ENCODE data around the gene DGLUCY.

The DGLUCY gene

DNA sequence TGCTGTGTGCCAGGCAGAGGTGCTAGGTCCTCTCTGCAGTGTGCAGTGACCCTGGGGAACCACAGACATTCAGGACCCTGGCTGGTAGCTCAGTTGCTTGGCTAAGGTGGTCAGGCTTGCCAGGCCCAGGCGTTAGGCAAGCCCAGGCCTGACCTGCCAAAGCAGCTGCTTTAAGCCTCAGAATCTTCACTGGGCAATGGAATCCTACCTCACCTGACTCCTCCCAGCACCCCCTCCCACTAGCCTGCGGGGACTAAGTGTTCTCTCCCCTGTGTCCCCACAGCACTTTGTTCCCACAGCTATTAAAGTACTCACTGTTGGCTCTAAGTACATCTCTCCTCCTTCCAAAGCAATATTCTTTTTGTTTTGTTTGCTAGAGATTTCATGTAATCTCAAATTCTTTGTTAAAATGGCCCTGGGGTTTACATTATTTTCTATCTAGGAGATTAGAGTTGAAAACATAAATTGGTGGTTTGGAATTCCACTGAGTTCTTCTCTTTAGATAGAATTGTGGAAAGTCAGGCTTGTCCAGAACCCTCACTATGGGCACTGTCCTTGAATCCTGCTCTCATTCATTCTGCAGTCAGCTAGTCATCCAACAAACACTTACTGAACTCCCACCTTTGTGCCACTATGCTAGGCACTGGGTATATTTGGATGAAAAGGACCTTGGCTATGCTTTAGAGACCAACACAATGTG, 44.4 kb downstream of the DGLUCY start:
- H2AFZ ChIP-seq (ENCODE audit: low read length) = no peak overlapping the region
- H3K4me3 ChIP-seq (ENCODE audit: low read length, poor library complexity, severe bottlenecking) = no peak overlapping the region
- no peaks in the 10 kb centered on the region for H3K9me3 ChIP-seq (ENCODE audit: insufficient read depth, low read depth, low read length)
- H3K36me3 ChIP-seq (ENCODE audit: insufficient read depth, low read length) = peaks cover 58% of the 10 kb centered on the region; the same call in 1 of the 2 replicates
- H3K9me2 ChIP-seq (replicated peaks; ENCODE audit: low read depth, low read length) = no peaks in the 10 kb centered on the region
- no peaks in the 10 kb centered on the region for H3K27me3 ChIP-seq (ENCODE audit: insufficient read depth, low read length, poor library complexity, severe bottlenecking)
- TF ChIP-seq, protein P1, sequence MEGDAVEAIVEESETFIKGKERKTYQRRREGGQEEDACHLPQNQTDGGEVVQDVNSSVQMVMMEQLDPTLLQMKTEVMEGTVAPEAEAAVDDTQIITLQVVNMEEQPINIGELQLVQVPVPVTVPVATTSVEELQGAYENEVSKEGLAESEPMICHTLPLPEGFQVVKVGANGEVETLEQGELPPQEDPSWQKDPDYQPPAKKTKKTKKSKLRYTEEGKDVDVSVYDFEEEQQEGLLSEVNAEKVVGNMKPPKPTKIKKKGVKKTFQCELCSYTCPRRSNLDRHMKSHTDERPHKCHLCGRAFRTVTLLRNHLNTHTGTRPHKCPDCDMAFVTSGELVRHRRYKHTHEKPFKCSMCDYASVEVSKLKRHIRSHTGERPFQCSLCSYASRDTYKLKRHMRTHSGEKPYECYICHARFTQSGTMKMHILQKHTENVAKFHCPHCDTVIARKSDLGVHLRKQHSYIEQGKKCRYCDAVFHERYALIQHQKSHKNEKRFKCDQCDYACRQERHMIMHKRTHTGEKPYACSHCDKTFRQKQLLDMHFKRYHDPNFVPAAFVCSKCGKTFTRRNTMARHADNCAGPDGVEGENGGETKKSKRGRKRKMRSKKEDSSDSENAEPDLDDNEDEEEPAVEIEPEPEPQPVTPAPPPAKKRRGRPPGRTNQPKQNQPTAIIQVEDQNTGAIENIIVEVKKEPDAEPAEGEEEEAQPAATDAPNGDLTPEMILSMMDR (conservative IDR thresholded peaks at IDR 0.05; ENCODE audit: low read length) = no peak
- no peak for TF ChIP-seq EZH2phosphoT487 (IDR thresholded peaks at IDR 0.05; ENCODE audit: borderline replicate concordance)
- no peak overlapping the region for H3K4me2 ChIP-seq (ENCODE audit: low read depth, low read length, poor library complexity, severe bottlenecking)
- H4K20me1 ChIP-seq (ENCODE audit: insufficient read depth, low read length, poor library complexity, severe bottlenecking) = peaks cover 26% of the 10 kb centered on the region
- no peak overlapping the region for H3K9ac ChIP-seq (ENCODE audit: low read depth, low read length, poor library complexity, severe bottlenecking)
- H3K4me1 ChIP-seq (ENCODE audit: insufficient read depth, low read length, poor library complexity, severe bottlenecking) = peaks cover 18% of the 10 kb centered on the region
- no peaks in the 10 kb centered on the region; the same call in 1 of the 2 replicates for H3K79me2 ChIP-seq (ENCODE audit: insufficient read depth, low read length)
- H3F3A ChIP-seq (ENCODE audit: low read depth) = no peaks in the 10 kb centered on the region

DNA sequence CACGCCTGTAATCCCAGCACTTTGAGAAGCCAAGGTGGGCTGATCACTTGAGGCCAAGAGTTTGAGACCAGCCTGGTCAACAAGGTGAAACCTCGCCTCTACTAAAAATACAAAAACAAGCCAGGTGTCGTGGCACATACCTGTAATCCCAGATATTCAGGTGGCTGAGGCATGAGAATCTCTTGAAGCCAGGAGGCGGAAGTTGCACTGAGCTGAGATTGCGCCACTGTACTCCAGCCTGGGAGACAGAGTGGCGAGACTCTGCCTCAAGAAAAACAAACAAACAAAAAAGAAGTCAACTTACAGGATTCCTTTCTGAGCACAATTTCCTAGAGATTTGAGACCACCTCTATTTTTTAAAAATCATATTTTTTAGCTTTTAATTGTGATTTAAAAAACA, 45.3 kb downstream of the DGLUCY start:
- peaks cover 16% of the 10 kb centered on the region for H3K4me1 ChIP-seq (ENCODE audit: insufficient read depth, low read length, poor library complexity, severe bottlenecking)
- H3K79me2 ChIP-seq (ENCODE audit: insufficient read depth, low read length) = no peaks in the 10 kb centered on the region; the same call in 1 of the 2 replicates
- H3K9me3 ChIP-seq (ENCODE audit: insufficient read depth, low read depth, low read length) = no peaks in the 10 kb centered on the region
- H3K9ac ChIP-seq (ENCODE audit: low read depth, low read length, poor library complexity, severe bottlenecking) = no peak overlapping the region
- no peaks in the 10 kb centered on the region for H3K9me2 ChIP-seq (replicated peaks; ENCODE audit: low read depth, low read length)
- H4K20me1 ChIP-seq (ENCODE audit: insufficient read depth, low read length, poor library complexity, severe bottlenecking) = peaks cover 23% of the 10 kb centered on the region
- no peak overlapping the region for H2AFZ ChIP-seq (ENCODE audit: low read length)
- H3K4me3 ChIP-seq (ENCODE audit: low read length, poor library complexity, severe bottlenecking) = no peak overlapping the region
- H3K4me2 ChIP-seq (ENCODE audit: low read depth, low read length, poor library complexity, severe bottlenecking) = no peak overlapping the region
- peaks cover 64% of the 10 kb centered on the region; the same call in 1 of the 2 replicates for H3K36me3 ChIP-seq (ENCODE audit: insufficient read depth, low read length)
- TF ChIP-seq EZH2phosphoT487 (IDR thresholded peaks at IDR 0.05; ENCODE audit: borderline replicate concordance) = no peak
- TF ChIP-seq, protein P1 (conservative IDR thresholded peaks at IDR 0.05; ENCODE audit: low read length) = no peak
- H3F3A ChIP-seq (ENCODE audit: low read depth) = no peaks in the 10 kb centered on the region
- no peaks in the 10 kb centered on the region for H3K27me3 ChIP-seq (ENCODE audit: insufficient read depth, low read length, poor library complexity, severe bottlenecking)

DNA sequence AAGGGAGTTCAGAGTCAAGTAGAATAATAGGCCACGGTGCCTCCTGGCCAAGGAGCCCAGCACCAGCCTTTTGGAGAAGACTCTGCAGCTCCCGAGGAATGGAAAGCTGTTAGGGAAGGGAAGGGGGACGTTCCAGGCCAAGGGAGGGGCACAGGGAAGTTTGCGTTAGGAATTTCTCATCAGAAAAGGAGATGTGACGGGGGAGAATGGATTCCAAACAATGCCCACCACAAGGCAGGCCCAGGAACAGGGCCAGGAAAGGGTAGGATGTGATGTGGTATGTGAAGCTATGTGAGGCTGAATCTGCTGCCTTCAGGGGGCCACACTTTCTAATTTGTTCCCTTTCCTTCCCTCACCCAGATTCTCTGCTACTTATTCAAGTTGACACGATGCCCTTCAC, 46.0 kb downstream of the DGLUCY start:
- Histone ChIP-seq H3K9ac (ENCODE audit: low read depth, low read length, poor library complexity, severe bottlenecking) (no peak overlapping the region), H3K27me3 (ENCODE audit: insufficient read depth, low read length, poor library complexity, severe bottlenecking) (no peaks in the 10 kb centered on the region), H2AFZ (ENCODE audit: low read length) (no peak overlapping the region), H3K4me1 (ENCODE audit: insufficient read depth, low read length, poor library complexity, severe bottlenecking) (peaks cover 9% of the 10 kb centered on the region), H3K79me2 (ENCODE audit: insufficient read depth, low read length) (no peaks in the 10 kb centered on the region; the same call in 1 of the 2 replicates), H3F3A (ENCODE audit: low read depth) (no peaks in the 10 kb centered on the region), H3K9me3 (ENCODE audit: insufficient read depth, low read depth, low read length) (no peaks in the 10 kb centered on the region), H3K4me3 (ENCODE audit: low read length, poor library complexity, severe bottlenecking) (no peak overlapping the region), H3K36me3 (ENCODE audit: insufficient read depth, low read length) (peaks cover 71% of the 10 kb centered on the region; the same call in 1 of the 2 replicates), H3K9me2 (replicated peaks; ENCODE audit: low read depth, low read length) (no peaks in the 10 kb centered on the region), H4K20me1 (ENCODE audit: insufficient read depth, low read length, poor library complexity, severe bottlenecking) (peaks cover 15% of the 10 kb centered on the region), H3K4me2 (ENCODE audit: low read depth, low read length, poor library complexity, severe bottlenecking) (no peak overlapping the region)
- TF ChIP-seq EZH2phosphoT487 (IDR thresholded peaks at IDR 0.05; ENCODE audit: borderline replicate concordance) = no peak
- TF ChIP-seq, protein P1 (conservative IDR thresholded peaks at IDR 0.05; ENCODE audit: low read length) = no peak
